ENCODE data around the gene PRKD1.

PRKD1 gene

DNA sequence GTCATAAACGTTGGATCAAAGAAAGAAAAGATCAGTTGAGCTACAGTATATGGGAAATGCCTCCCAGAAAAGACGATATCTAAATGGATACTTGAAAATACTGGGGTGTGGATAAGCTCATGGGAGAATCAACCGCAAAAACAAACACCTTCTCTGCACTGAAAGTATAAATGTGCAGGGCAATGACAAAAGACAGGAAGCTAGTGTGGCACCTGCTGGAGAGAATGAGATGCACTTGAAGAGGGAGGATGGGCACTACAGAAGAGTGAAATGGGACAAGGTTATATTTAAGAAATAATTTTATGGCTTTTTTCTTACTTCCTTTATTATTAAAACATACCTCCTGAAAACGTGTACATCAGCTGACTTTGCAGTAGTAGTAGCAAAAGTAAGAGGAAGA lies 153.7 kb downstream of the PRKD1 start:
- TF ChIP-seq, protein P1, sequence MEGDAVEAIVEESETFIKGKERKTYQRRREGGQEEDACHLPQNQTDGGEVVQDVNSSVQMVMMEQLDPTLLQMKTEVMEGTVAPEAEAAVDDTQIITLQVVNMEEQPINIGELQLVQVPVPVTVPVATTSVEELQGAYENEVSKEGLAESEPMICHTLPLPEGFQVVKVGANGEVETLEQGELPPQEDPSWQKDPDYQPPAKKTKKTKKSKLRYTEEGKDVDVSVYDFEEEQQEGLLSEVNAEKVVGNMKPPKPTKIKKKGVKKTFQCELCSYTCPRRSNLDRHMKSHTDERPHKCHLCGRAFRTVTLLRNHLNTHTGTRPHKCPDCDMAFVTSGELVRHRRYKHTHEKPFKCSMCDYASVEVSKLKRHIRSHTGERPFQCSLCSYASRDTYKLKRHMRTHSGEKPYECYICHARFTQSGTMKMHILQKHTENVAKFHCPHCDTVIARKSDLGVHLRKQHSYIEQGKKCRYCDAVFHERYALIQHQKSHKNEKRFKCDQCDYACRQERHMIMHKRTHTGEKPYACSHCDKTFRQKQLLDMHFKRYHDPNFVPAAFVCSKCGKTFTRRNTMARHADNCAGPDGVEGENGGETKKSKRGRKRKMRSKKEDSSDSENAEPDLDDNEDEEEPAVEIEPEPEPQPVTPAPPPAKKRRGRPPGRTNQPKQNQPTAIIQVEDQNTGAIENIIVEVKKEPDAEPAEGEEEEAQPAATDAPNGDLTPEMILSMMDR (IDR thresholded peaks at IDR 0.05): no peak
- peaks cover 3% of the 10 kb centered on the region for H3K27me3 Mint-ChIP-seq (ENCODE audit: low read depth, poor library complexity)
- peaks cover 8% of the 10 kb centered on the region for H3K36me3 Mint-ChIP-seq (ENCODE audit: low read depth)
- no peak overlapping the region for H3K27ac Mint-ChIP-seq
- no peak overlapping the region for H3K4me3 Mint-ChIP-seq
- peaks cover 55% of the 10 kb centered on the region for H3K9me3 Mint-ChIP-seq
- H3K4me1 Mint-ChIP-seq: no peaks in the 10 kb centered on the region
- no peak for DNase-seq

DNA sequence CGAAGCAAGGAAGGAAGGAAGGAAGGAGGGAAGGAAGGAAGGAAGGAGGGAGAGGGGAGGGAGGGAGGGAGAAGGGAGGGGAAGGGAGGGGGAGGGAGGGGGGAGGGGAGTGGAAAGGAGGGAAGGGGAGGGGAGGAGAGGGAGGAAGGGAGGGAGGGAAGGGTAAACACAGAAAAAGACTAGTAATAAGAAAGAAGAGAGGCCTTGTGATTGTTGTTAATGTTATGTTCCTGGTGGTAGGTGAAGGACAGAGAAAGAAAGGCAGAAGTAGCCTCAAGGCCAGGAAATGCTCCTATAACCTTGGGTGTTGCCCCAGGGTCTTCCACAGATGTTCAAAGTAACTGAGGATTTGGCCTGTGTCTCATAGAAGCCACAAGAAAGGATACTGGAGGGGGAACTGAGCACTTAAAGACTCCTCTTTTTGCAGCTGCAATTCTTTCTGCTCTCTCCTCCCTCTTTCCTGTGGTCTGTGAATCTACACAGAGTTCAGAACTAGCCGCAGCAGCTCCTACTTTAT lies 164.2 kb downstream of the PRKD1 start:
- peaks cover 3% of the 10 kb centered on the region for H3K27me3 Mint-ChIP-seq (ENCODE audit: low read depth, poor library complexity)
- H3K9me3 Mint-ChIP-seq: no peaks in the 10 kb centered on the region
- no peak for DNase-seq
- TF ChIP-seq, protein P1 (IDR thresholded peaks at IDR 0.05): no peak
- no peaks in the 10 kb centered on the region for H3K4me1 Mint-ChIP-seq
- no peak overlapping the region for H3K4me3 Mint-ChIP-seq
- no peak overlapping the region for H3K27ac Mint-ChIP-seq
- H3K36me3 Mint-ChIP-seq (ENCODE audit: low read depth): no peaks in the 10 kb centered on the region

DNA sequence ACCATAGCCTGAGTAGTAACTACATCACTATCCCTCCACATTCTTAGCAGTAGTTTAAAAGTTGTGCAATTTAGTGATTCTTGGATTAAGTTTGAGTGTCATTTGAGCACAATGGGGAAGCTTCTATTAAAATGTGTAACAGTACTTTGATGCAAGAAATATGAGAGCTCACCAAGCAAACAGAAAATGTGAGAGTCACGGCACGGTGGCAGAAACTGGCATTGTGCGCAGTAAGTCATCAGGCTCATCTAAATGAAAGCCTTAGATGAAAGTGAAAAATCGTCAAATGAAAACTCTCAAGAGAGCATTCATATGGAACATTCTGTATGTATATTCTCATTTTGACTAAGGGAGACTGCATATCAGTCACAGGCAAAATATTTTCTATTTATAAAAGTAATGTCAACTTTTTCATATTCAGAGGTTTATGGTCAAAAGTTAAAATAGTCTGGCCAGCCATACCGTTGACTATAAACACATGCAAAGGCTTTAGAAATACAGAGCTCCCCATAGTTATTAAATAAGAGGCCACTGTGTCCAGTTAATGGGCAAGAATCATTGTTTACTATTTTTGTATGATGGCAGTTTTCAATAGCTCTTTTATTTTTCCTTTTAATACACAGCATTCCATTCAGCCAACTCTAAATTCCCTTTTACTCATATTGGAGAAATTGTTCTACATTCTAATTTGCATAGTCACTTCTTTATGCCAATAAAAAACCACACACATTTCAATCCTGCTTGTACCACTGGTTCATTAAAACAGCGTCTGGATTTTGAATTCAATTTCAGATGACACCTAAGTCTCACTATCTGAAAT lies 167.9 kb downstream of the PRKD1 start:
- H3K27ac Mint-ChIP-seq: no peak overlapping the region
- H3K9me3 Mint-ChIP-seq: no peaks in the 10 kb centered on the region
- H3K27me3 Mint-ChIP-seq (ENCODE audit: low read depth, poor library complexity): no peaks in the 10 kb centered on the region
- TF ChIP-seq, protein P1 (IDR thresholded peaks at IDR 0.05): no peak
- no peak for DNase-seq
- no peak overlapping the region for H3K4me3 Mint-ChIP-seq
- H3K36me3 Mint-ChIP-seq (ENCODE audit: low read depth): no peaks in the 10 kb centered on the region
- peaks cover 6% of the 10 kb centered on the region for H3K4me1 Mint-ChIP-seq

DNA sequence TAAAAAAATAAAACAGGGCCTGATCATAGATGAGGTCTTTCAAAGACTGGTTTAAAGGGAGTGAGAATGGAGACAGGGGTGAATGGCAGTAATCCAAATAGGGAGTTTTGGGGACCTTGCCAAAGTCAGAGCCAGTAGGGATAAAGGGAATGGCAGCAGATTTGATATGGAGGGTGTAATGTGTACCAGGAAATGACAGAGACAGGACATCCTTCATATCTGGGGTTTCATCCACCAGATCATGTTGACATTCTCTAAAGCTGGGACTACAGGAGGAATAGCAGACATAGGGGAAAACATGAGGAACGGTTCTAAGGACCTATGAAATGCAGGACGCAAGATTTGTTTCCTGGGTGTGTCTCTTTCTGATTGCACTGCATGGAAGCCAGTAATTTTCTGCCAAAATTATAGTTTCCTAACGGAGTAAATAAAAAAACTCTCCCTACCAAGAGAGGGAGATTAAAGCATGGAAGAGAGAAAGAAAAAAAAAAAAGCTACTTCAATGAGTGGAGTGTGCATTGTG lies 169.9 kb downstream of the PRKD1 start:
- no peaks in the 10 kb centered on the region for H3K9me3 Mint-ChIP-seq
- H3K4me3 Mint-ChIP-seq: no peak overlapping the region
- H3K27me3 Mint-ChIP-seq (ENCODE audit: low read depth, poor library complexity): no peaks in the 10 kb centered on the region
- H3K36me3 Mint-ChIP-seq (ENCODE audit: low read depth): no peaks in the 10 kb centered on the region
- H3K27ac Mint-ChIP-seq: peak overlapping the region; percentile 11
- no peak for DNase-seq
- TF ChIP-seq, protein P1 (IDR thresholded peaks at IDR 0.05): no peak
- H3K4me1 Mint-ChIP-seq: peaks cover 6% of the 10 kb centered on the region

DNA sequence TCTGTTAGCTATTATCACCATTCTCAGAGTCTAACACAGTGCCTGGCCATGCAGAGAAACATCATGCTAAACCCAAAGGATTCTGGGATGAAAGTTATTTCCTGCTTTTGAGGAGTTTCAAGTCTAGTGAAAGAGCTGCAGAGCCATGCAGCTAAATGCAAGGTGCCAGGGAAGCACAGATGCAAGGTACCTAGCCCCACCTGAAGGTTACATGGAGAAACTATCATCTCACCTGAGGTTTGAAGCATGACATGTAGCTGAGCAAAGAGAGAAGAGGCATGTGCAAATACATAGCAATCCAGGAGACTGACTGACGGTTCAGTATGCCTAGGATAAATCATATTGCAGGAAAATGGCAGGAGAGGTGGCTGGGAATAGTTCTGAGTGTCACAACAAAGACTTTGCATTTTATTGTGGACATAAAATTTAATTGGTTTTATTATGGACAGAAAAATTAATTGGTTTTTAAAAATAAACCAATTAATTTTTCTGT lies 170.4 kb downstream of the PRKD1 start:
- TF ChIP-seq, protein P1 (IDR thresholded peaks at IDR 0.05): no peak
- Mint-ChIP-seq H3K36me3 (ENCODE audit: low read depth) (no peaks in the 10 kb centered on the region), H3K27me3 (ENCODE audit: low read depth, poor library complexity) (no peaks in the 10 kb centered on the region), H3K27ac (no peak overlapping the region), H3K9me3 (no peaks in the 10 kb centered on the region), H3K4me3 (no peak overlapping the region), H3K4me1 (peaks cover 6% of the 10 kb centered on the region)
- no peak for DNase-seq
